ENCODE measurements around the gene C17orf78.

- TF ChIP-seq CTCF (IDR thresholded peaks at IDR 0.05) (no peak), POLR2A (IDR thresholded peaks at IDR 0.05) (no peak), EP300 (IDR thresholded peaks at IDR 0.05) (no peak)
These were observed 16.3 kb downstream of the C17orf78 start for GRCh38 chr17:37392024-37392590.

Measured in ovary (tissue), 3 donors.